ENCODE measurements around the gene ORC6. TPM values are rescaled to one million over a fixed set of nuclear protein-coding genes. Genes with fewer than 3 reads are reported as not detected.

Gene ORC6
- total and polyA plus RNA-seq, 12 donors, result 0.56 to 2.7 (median 2.1) TPM

- DNase-seq (no peak), ATAC-seq (no peak)
- no peak for TF ChIP-seq CTCF (IDR thresholded peaks at IDR 0.05)
- peak overlapping the region in 8 of 10 donors; percentile 26 to 80 (median 70) for H3K27ac ChIP-seq
- H3K36me3 ChIP-seq, result peaks cover 0 to 31% (median 0%) of the 10 kb centered on the region in 9 donors
- intact Hi-C loops (cut with DNase I), result loop anchor here in 1 of 10 donors (5.0 kb wide), 1 partner anchor 34 kb away; the partner anchor contains the start of gene MYLK3
- H3K4me3 ChIP-seq, result no peak overlapping the region
- peaks cover 13 to 71% (median 50%) of the 10 kb centered on the region in 9 donors for H3K4me1 ChIP-seq
- WGBS, 2 donors, result 39 to 55% methylated on average over 3 of the region's 3 CpGs
- H3K27me3 ChIP-seq, result no peaks in the 10 kb centered on the region
- no peaks in the 10 kb centered on the region for H3K9me3 ChIP-seq
Measured at GRCh38 chr16:46713634-46714033, 24.2 kb downstream of the ORC6 start.

GRCh38 chr16:46714797-46715591 is 25.5 kb downstream of the ORC6 start:
- no peak for TF ChIP-seq CTCF (IDR thresholded peaks at IDR 0.05)
- Histone ChIP-seq H3K27me3 (no peaks in the 10 kb centered on the region), H3K36me3 (peaks cover 0 to 28% (median 0%) of the 10 kb centered on the region in 9 donors), H3K27ac (peak overlapping the region in 8 of 10 donors; percentile 42 to 80 (median 68)), H3K4me1 (peaks cover 13 to 68% (median 41%) of the 10 kb centered on the region in 9 donors), H3K9me3 (no peaks in the 10 kb centered on the region), H3K4me3 (no peak overlapping the region)
- 72 to 73% methylated on average over 7 of the region's 7 CpGs for WGBS, 2 donors
- ATAC-seq (no peak), DNase-seq (no peak)
- intact Hi-C loops (cut with DNase I), result loop anchor here in 1 of 10 donors (5.0 kb wide), 1 partner anchor 32 kb away; the partner anchor contains the start of gene MYLK3

DNA sequence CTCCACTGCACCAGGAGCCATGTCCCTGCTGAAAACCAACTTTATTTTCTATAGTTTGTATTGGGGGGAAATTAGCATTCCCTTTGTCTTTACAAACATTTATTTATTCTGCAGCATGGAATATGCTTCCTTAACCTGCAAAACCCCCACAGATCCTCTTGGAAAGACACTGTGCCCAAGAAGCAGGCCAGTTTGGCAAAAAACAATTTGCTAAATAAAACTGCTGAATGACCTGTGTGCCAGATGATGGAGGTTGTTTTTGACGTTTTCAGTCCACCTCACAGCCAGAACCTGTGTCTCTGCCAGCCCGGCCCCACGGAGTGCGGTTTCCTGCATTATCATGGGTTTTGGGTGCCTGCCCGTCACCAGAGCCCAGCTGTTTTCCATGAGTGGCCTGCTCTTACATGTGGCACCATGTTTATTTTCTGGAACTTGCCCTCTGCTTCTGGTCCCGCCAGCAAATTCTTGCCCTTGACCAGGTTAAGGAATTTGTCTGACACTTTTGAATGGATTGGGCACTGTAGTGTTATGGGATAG is 26.4 kb downstream of the ORC6 start:
- Histone ChIP-seq H3K9me3 (no peaks in the 10 kb centered on the region), H3K27ac (peak overlapping the region in 9 of 10 donors; percentile 42 to 80 (median 67)), H3K36me3 (peaks cover 0 to 30% (median 0%) of the 10 kb centered on the region in 9 donors), H3K4me1 (peaks cover 10 to 60% (median 32%) of the 10 kb centered on the region in 9 donors), H3K4me3 (no peak overlapping the region), H3K27me3 (no peaks in the 10 kb centered on the region)
- WGBS, 2 donors, result 28 to 47% methylated on average over 6 of the region's 6 CpGs
- no peak for TF ChIP-seq CTCF (IDR thresholded peaks at IDR 0.05)
- peak; percentile 32 to 81 (median 78) for ATAC-seq
- intact Hi-C loops (cut with DNase I), result no loop called here
- peak; percentile 74 to 78 for DNase-seq

DNA sequence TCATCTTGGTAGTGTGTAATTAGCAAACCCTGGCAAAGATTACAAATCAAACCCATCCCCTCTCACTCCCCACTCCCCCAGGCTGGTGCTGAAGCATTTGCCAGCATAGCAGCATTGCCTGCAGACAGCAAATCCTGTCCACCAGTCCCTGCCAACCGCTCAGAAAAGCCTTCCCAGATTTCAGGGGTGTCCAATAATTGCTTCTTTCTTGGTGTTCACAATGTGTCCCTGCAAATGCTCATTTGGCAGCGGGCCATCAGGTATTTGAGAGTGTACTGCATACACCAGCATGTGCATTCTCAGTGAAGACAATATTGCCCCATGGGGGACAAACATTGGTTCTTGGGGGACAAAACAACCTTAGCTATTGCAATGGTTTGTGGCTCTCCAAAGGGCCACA is 28.2 kb downstream of the ORC6 start:
- DNase-seq, result no peak
- 73 to 76% methylated on average over 2 of the region's 2 CpGs for WGBS, 2 donors
- peaks cover 0 to 46% (median 0%) of the 10 kb centered on the region in 9 donors for H3K36me3 ChIP-seq
- H3K27ac ChIP-seq, result peak overlapping the region in 2 of 10 donors; percentile 46 to 75
- H3K4me3 ChIP-seq, result no peak overlapping the region
- H3K9me3 ChIP-seq, result no peaks in the 10 kb centered on the region
- TF ChIP-seq CTCF (IDR thresholded peaks at IDR 0.05), result no peak
- ATAC-seq, result no peak
- intact Hi-C loops (cut with DNase I), result no loop called here
- peaks cover 8 to 41% (median 22%) of the 10 kb centered on the region in 9 donors for H3K4me1 ChIP-seq
- no peaks in the 10 kb centered on the region for H3K27me3 ChIP-seq
